ENCODE measurements around the gene PLEK2. TPM values are rescaled to one million over a fixed set of nuclear protein-coding genes. Genes with fewer than 3 reads are reported as not detected.
A peak's percentile ranks its signal among the peaks of the same experiment; 100 is the strongest.

Gene PLEK2
- total and polyA plus RNA-seq, 2 experiments from 2014 or later: 0.92 to 1.8 TPM

DNA sequence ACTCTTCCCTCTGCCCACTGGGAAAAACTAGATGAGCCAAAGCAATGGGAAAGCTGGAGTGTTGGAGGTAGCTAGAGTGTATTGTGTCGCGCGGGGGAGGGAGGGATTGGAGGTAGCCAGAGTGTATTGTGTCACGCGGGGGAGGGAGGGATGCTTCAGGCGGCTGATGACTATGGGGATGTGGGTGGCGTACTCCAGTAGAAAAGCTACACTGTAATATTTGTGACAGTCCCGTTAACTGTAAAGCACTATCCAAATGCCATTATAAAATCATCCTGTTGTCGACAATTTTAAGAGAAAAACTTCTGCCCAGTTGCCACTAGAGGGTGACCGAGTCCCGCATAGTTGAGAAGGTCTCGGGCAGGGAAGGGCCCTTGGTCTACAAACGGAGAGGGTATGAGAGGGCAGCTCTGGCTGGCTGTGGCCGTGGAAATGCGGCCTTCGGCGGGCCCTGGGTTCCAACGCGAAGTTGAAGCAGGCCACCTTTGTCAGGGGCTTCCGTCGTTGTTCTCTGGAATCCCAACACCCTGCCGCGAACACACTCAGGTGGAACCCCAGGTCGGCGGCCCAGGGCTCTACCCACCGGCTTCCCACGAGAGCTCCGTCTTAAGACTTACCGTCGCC, 15.1 kb upstream of the PLEK2 start:
- H3K4me3 ChIP-seq: no peak overlapping the region
- DNase-seq (ENCODE audit: low read depth in 1 of 2, low spot score in 1 of 2): peak; percentile 89
- H3K9me3 ChIP-seq (ENCODE audit: low read depth): no peaks in the 10 kb centered on the region
- H3K4me1 ChIP-seq (ENCODE audit: low read depth): peaks cover 5% of the 10 kb centered on the region
- no peaks in the 10 kb centered on the region for H3K27me3 ChIP-seq
- H3K36me3 ChIP-seq: no peaks in the 10 kb centered on the region
- TF ChIP-seq, protein P1, sequence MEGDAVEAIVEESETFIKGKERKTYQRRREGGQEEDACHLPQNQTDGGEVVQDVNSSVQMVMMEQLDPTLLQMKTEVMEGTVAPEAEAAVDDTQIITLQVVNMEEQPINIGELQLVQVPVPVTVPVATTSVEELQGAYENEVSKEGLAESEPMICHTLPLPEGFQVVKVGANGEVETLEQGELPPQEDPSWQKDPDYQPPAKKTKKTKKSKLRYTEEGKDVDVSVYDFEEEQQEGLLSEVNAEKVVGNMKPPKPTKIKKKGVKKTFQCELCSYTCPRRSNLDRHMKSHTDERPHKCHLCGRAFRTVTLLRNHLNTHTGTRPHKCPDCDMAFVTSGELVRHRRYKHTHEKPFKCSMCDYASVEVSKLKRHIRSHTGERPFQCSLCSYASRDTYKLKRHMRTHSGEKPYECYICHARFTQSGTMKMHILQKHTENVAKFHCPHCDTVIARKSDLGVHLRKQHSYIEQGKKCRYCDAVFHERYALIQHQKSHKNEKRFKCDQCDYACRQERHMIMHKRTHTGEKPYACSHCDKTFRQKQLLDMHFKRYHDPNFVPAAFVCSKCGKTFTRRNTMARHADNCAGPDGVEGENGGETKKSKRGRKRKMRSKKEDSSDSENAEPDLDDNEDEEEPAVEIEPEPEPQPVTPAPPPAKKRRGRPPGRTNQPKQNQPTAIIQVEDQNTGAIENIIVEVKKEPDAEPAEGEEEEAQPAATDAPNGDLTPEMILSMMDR (IDR thresholded peaks at IDR 0.05; ENCODE audit: low read depth, low read length): peak; percentile 81
- H3K27ac ChIP-seq: no peak overlapping the region

DNA sequence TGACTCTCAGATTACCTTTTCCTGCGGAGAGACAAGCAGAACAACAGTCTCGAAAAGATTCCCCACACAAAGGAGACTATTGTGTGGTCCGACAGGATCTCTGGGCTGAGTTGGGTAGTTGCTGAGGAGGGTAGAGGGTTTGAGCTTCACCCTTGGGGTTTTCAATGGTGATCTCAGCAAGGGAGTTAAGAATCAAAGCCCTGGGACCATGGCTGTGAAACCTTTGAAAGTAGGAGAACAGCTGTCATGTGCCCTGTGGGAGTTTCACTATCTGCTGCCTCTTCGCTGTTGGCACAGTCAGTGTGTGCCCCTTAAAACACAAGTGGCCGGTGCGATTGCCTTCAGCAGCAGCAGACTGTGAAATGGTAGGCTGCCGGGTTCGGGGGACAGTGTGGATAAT, 14.2 kb upstream of the PLEK2 start:
- H3K36me3 ChIP-seq: no peaks in the 10 kb centered on the region
- H3K27me3 ChIP-seq: no peaks in the 10 kb centered on the region
- TF ChIP-seq, protein P1 (IDR thresholded peaks at IDR 0.05; ENCODE audit: low read depth, low read length): no peak
- H3K9me3 ChIP-seq (ENCODE audit: low read depth): no peaks in the 10 kb centered on the region
- H3K4me3 ChIP-seq: no peak overlapping the region
- H3K27ac ChIP-seq: no peak overlapping the region
- peaks cover 3% of the 10 kb centered on the region for H3K4me1 ChIP-seq (ENCODE audit: low read depth)
- DNase-seq (ENCODE audit: low read depth in 1 of 2, low spot score in 1 of 2): no peak

DNA sequence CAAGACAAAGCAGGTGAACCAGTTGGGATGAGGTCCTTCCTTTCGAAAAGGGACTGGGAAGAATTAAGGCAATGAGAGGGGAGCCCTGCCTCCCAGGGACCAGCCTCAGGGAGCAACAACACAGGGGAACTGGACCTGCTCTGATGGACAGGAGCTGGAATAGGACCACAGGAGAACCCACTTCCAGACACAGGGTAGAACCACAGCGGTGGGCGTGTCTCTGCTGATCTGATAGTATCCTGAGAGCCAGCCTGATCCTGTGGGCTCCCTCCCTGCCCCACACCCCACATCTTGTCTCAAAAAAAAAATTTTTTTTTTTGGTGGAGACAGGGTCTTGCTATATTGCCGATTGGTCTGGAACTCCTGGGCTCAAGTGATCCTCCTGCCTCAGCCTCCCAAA, 13.6 kb upstream of the PLEK2 start:
- Histone ChIP-seq H3K9me3 (ENCODE audit: low read depth) (no peaks in the 10 kb centered on the region), H3K36me3 (no peaks in the 10 kb centered on the region), H3K4me3 (no peak overlapping the region), H3K27ac (no peak overlapping the region), H3K27me3 (no peaks in the 10 kb centered on the region), H3K4me1 (ENCODE audit: low read depth) (peaks cover 3% of the 10 kb centered on the region)
- TF ChIP-seq, protein P1 (IDR thresholded peaks at IDR 0.05; ENCODE audit: low read depth, low read length): no peak
- DNase-seq (ENCODE audit: low read depth in 1 of 2, low spot score in 1 of 2): no peak

DNA sequence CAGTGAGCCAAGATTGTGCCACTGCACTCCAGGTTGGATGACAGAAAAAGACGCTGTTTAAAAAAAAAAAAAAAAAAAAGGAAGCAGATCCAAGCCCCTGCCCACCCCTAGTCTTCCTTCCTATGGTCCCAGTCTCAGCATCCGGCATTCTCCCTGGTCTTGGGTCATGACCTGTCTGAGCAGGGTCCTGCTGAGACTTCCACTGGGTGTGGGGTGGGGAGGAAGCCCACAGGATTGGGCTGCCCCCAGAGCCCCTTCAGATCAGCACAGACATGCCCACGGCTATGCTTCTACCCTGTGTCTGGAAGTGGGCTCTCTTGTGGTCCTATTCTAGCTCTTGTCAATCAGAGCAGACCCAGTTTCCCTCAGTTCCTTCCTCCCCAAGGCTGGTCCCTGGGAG, 12.6 kb upstream of the PLEK2 start:
- Histone ChIP-seq H3K27me3 (no peaks in the 10 kb centered on the region), H3K36me3 (no peaks in the 10 kb centered on the region), H3K4me3 (no peak overlapping the region), H3K27ac (no peak overlapping the region), H3K4me1 (ENCODE audit: low read depth) (peaks cover 3% of the 10 kb centered on the region), H3K9me3 (ENCODE audit: low read depth) (no peaks in the 10 kb centered on the region)
- no peak for DNase-seq (ENCODE audit: low read depth in 1 of 2, low spot score in 1 of 2)
- TF ChIP-seq, protein P1 (IDR thresholded peaks at IDR 0.05; ENCODE audit: low read depth, low read length): no peak

DNA sequence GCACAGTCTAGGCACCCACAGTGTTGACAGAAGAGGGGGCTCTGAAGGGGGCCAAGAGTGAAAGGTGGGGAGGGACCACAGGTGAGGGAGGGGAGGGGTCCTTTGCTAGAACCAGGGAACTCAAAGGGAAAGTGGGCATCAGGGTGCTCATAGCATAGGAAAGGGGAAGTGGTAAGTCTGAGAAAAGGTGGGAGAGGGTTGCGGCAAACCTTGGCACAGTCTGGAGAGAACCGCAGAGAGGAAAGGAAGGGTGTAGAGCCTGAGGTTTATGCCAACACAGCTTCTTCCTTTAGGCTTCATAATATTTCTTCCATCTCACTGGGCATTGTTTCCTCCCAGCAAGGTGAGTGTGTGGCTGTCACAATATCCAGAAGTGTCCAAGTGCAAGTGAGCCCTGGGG, 11.5 kb upstream of the PLEK2 start:
- Histone ChIP-seq H3K27ac (no peak overlapping the region), H3K27me3 (no peaks in the 10 kb centered on the region), H3K9me3 (ENCODE audit: low read depth) (no peaks in the 10 kb centered on the region), H3K4me1 (ENCODE audit: low read depth) (peaks cover 3% of the 10 kb centered on the region), H3K36me3 (no peaks in the 10 kb centered on the region), H3K4me3 (no peak overlapping the region)
- TF ChIP-seq, protein P1 (IDR thresholded peaks at IDR 0.05; ENCODE audit: low read depth, low read length): no peak
- no peak for DNase-seq (ENCODE audit: low read depth in 1 of 2, low spot score in 1 of 2)
